Thyroid gland (tissue), 4 donors: Measurements from ENCODE around the gene BTBD19.

Experiments used
- CTCF ChIP-seq, 6 experiments: fragments of 200-600 bp in 3 of 6; fragments of 450-650 bp in 3 of 6; sonication (generic) in 3 of 6; IDR thresholded peaks; one replicate each; pipeline ENCODE4 v1.5.1; 2016 to 2019; ENCODE audit warnings: antibody characterized with exemption in 6 of 6, mild to moderate bottlenecking in 2 of 6, inconsistent platforms in 1 of 6, moderate library complexity in 1 of 6
- POLR2A ChIP-seq, 2 donors: fragments of 450-650 bp; IDR thresholded peaks; one replicate each; pipeline ENCODE4 v1.6.1; 2017; ENCODE audit warnings: antibody characterized with exemption in 2 of 2, mild to moderate bottlenecking in 2 of 2, moderate library complexity in 1 of 2

GRCh38 chr1:44786841-44787426, 21.4 kb upstream of the BTBD19 start:
- TF ChIP-seq CTCF (IDR thresholded peaks at IDR 0.05) (no peak), POLR2A (IDR thresholded peaks at IDR 0.05) (no peak)
